Neural cell (in vitro differentiated cells): Measurements from ENCODE around the gene LHFPL2.

Experiments used
- CTCF ChIP-seq: fragments of 450-650 bp; IDR thresholded peaks from 2 replicates; pipeline ENCODE4 v1.5.1; 2014; ENCODE audit warnings: antibody characterized with exemption, mild to moderate bottlenecking, moderate library complexity; ENCODE audit not compliant: poor library complexity, severe bottlenecking
- EZH2 ChIP-seq: fragments of 200-600, 300-800 bp; shearing (Covaris generic), sonication (generic); IDR thresholded peaks from 2 replicates; pipeline ENCODE4 v1.6.1; 2014; ENCODE audit warnings: antibody characterized with exemption, low read length, borderline replicate concordance, mild to moderate bottlenecking; ENCODE audit not compliant: insufficient read depth, poor library complexity, severe bottlenecking
- RAD21 ChIP-seq: fragments of 450-650 bp; conservative IDR thresholded peaks from 2 replicates; pipeline ENCODE4 v1.6.1; 2014; ENCODE audit warnings: antibody characterized with exemption, mild to moderate bottlenecking, moderate library complexity
- REST ChIP-seq: IDR thresholded peaks from 2 replicates; pipeline ENCODE4 v1.6.1; 2012; ENCODE audit warnings: borderline replicate concordance
- TAF1 ChIP-seq: IDR thresholded peaks from 2 replicates; pipeline ENCODE4 v1.6.1; 2012; ENCODE audit warnings: low read depth

GRCh38 chr5:78499485-78499884 lies 149.1 kb downstream of the LHFPL2 start:
- TF ChIP-seq CTCF (no peak), REST (no peak), EZH2 (no peak), RAD21 (no peak), TAF1 (no peak)
